ENCODE measurements around the gene KIF12. TPM values are rescaled to one million over a fixed set of nuclear protein-coding genes. Genes with fewer than 3 reads are reported as not detected.
"Not testable (repeated sequence)": the region's sequence is repeated elsewhere in the genome, so short reads cannot be mapped to it uniquely, and the experiment has no call there.

KIF12 gene
- total and polyA plus RNA-seq, 2 donors: 0.11 to 0.42 TPM

- no peaks in the 10 kb centered on the region for H3K36me3 ChIP-seq (ENCODE audit: insufficient read depth)
- no peak overlapping the region for H3K27ac ChIP-seq (ENCODE audit: low read depth)
- H3K4me1 ChIP-seq (ENCODE audit: insufficient read depth): no peaks in the 10 kb centered on the region
- WGBS: 95% methylated on average over 8 of the region's 8 CpGs
- DNase-seq (ENCODE audit: extremely low spot score): no peak
- H3K4me3 ChIP-seq (ENCODE audit: low read depth, low read length): no peak overlapping the region
These were observed 45.7 kb downstream of the KIF12 start for GRCh38 chr9:114053246-114054005.

DNA sequence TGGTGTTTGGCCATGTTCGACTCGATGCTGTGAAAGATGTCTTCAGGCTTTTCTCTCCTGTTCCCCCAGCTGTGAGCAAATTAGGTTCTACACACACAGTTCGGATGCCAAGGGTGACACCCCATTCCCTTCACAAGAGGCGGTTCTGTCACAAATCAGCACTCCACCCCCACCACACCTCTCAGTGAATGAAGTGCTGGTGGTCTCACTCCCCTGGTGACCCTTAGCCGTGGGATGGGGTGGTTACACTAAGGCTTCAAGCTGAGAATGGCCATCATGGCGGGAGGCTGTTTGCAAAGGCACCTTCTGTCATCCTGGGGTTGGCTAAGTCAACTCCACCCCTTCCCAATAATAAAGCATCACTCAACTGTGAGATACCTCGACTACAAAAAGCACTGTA lies 47.4 kb downstream of the KIF12 start:
- H3K27ac ChIP-seq (ENCODE audit: low read depth): no peak overlapping the region
- no peak for DNase-seq (ENCODE audit: extremely low spot score)
- no peaks in the 10 kb centered on the region for H3K36me3 ChIP-seq (ENCODE audit: insufficient read depth)
- H3K4me1 ChIP-seq (ENCODE audit: insufficient read depth): no peaks in the 10 kb centered on the region
- 90% methylated on average over 7 of the region's 7 CpGs for WGBS
- no peak overlapping the region for H3K4me3 ChIP-seq (ENCODE audit: low read depth, low read length)

DNA sequence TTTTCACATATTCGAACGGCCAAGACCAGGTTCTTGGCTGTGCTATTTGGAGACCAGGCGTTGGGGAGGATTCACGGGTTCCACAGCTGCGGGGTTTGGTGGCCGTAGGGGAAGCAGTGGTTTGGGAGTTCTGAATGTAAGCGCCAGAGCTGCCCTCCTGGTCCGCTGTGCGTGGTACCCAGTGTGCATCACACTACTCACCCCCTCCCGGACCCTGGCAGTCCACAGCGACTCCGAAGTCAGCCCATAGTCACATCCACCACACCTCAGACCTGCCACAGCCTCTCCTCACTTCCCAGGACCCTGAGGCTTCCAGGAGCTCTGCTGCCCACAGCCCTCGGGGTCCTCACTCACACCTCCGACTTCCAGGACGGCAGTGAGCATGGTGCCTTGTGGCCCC lies 47.8 kb downstream of the KIF12 start:
- no peak overlapping the region for H3K4me3 ChIP-seq (ENCODE audit: low read depth, low read length)
- H3K27ac ChIP-seq (ENCODE audit: low read depth): no peak overlapping the region
- no peaks in the 10 kb centered on the region for H3K36me3 ChIP-seq (ENCODE audit: insufficient read depth)
- DNase-seq (ENCODE audit: extremely low spot score): no peak
- WGBS: 95% methylated on average over 15 of the region's 15 CpGs
- no peaks in the 10 kb centered on the region for H3K4me1 ChIP-seq (ENCODE audit: insufficient read depth)

DNA sequence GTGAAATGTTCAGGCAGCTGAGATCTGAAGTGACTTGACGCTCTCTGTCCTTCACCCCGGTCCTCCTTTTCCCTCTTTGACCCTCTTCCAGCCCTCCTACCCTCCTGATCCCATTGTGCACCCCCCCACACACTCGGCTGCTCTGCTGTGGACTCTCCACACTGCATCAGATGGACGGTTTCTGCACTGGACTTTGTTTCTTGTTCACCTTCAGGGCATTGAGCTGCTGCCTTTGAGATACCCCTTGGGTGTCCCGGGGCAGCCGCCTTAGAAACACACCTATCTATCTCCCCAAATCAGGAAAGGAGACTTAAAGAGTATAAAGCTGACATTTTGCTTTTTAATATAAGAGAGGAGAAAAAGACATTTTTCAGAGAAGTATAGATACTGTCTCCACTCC lies 48.4 kb downstream of the KIF12 start:
- H3K36me3 ChIP-seq (ENCODE audit: insufficient read depth): no peaks in the 10 kb centered on the region
- H3K4me1 ChIP-seq (ENCODE audit: insufficient read depth): no peaks in the 10 kb centered on the region
- no peak overlapping the region for H3K4me3 ChIP-seq (ENCODE audit: low read depth, low read length)
- no peak for DNase-seq (ENCODE audit: extremely low spot score)
- H3K27ac ChIP-seq (ENCODE audit: low read depth): no peak overlapping the region
- 91% methylated on average over 6 of the region's 6 CpGs for WGBS

DNA sequence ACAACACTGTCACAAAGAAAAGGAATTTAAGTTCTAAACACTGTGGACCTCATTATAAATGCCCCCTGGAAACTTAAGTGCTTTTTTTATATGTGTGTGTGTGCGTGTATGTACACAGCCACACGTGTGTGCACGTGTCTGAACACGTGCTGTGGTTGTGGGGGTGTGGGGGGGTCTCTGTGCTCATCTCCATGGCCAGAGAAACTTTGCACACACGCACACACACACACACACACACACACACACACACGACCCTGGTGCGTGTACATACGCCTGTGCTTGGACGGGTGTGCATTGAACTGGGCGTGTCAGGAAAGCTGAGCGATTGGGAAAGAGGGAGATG lies 48.9 kb downstream of the KIF12 start:
- no peaks in the 10 kb centered on the region for H3K4me1 ChIP-seq (ENCODE audit: insufficient read depth)
- no peak overlapping the region for H3K4me3 ChIP-seq (ENCODE audit: low read depth, low read length)
- no peak overlapping the region for H3K27ac ChIP-seq (ENCODE audit: low read depth)
- H3K36me3 ChIP-seq (ENCODE audit: insufficient read depth): no peaks in the 10 kb centered on the region
- WGBS: 91% methylated on average over 11 of the region's 11 CpGs
- DNase-seq (ENCODE audit: extremely low spot score): no peak

DNA sequence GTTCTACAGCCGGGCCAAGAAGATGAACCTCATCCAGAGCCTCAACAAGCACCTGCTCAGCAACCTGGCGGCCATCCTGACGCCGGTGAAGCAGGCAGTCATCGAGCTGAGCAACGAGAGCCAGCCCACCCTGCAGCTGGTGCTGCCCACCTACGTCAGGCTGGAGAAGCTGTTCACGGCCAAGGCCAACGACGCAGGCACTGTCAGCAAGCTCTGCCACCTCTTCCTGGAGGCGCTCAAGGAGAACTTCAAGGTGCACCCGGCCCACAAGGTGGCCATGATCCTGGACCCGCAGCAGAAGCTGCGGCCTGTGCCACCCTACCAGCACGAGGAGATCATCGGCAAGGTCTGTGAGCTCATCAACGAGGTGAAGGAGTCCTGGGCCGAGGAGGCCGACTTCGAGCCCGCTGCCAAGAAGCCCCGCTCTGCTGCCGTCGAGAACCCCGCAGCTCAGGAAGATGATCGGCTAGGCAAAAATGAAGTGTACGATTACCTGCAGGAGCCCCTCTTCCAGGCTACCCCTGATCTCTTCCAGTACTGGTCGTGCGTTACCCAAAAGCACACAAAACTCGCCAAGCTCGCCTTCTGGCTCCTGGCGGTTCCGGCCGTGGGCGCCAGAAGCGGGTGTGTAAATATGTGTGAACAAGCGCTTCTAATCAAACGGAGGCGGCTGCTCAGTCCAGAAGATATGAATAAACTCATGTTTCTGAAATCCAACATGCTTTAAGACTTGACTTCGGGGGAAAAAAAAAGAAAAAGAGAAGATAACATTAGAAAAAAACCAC lies 49.5 kb downstream of the KIF12 start:
- H3K4me3 ChIP-seq (ENCODE audit: low read depth, low read length): no peak overlapping the region
- H3K4me1 ChIP-seq (ENCODE audit: insufficient read depth): no peaks in the 10 kb centered on the region
- no peak overlapping the region for H3K27ac ChIP-seq (ENCODE audit: low read depth)
- 96% methylated on average over 40 of the region's 40 CpGs for WGBS
- H3K36me3 ChIP-seq (ENCODE audit: insufficient read depth): no peaks in the 10 kb centered on the region
- DNase-seq (ENCODE audit: extremely low spot score): no peak

DNA sequence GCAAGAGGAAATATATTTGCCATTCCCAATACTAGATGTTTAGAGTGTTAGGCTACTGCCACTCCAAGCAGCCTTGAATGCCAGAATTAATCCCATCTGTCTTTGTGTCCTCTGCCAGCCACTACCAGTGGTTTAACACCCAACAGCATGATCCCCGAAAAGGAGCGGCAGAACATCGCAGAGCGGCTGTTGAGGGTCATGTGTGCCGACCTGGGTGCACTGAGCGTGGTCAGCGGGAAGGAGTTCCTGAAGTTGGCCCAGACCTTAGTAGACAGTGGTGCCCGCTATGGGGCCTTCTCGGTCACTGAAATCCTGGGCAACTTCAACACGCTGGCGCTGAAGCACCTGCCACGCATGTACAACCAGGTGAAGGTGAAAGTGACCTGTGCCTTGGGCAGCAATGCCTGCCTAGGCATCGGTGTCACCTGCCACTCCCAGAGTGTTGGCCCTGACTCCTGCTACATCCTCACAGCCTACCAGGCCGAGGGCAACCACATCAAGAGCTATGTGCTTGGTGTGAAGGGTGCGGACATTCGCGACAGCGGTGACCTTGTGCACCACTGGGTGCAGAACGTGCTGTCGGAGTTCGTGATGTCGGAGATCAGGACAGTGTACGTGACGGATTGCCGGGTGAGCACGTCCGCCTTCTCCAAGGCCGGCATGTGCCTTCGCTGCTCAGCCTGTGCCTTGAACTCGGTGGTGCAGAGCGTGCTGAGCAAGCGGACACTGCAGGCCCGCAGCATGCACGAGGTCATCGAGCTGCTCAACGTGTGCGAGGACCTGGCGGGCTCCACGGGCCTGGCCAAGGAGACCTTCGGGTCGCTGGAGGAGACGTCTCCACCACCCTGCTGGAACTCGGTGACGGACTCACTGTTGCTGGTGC lies 50.3 kb downstream of the KIF12 start:
- no peaks in the 10 kb centered on the region for H3K4me1 ChIP-seq (ENCODE audit: insufficient read depth)
- DNase-seq (ENCODE audit: extremely low spot score): no peak
- no peaks in the 10 kb centered on the region for H3K36me3 ChIP-seq (ENCODE audit: insufficient read depth)
- no peak overlapping the region for H3K27ac ChIP-seq (ENCODE audit: low read depth)
- no peak overlapping the region for H3K4me3 ChIP-seq (ENCODE audit: low read depth, low read length)
- WGBS: 97% methylated on average over 44 of the region's 44 CpGs

DNA sequence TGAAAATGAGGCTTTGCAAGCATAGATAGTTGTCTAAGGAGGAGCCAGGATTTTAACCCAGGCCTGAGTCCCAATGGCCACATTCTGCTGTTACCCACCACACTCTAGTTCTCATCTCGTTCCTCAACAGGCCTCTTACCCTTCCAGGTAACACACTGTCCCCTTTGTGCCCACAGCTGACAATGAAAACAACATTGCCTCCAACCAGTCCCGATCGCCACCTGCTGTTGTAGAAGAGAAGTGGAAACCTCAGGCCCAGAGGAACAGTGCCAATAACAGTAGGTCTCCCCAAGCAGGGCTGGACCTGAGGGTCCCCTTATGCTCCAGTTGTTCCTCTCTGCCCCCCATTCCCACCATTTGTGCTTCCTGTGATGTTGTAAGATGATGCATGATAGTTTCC lies 51.4 kb downstream of the KIF12 start:
- Histone ChIP-seq H3K4me3 (ENCODE audit: low read depth, low read length) (no peak overlapping the region), H3K27ac (ENCODE audit: low read depth) (no peak overlapping the region), H3K4me1 (ENCODE audit: insufficient read depth) (no peaks in the 10 kb centered on the region), H3K36me3 (ENCODE audit: insufficient read depth) (no peaks in the 10 kb centered on the region)
- no peak for DNase-seq (ENCODE audit: extremely low spot score)
- WGBS: 86% methylated on average over 3 of the region's 3 CpGs

DNA sequence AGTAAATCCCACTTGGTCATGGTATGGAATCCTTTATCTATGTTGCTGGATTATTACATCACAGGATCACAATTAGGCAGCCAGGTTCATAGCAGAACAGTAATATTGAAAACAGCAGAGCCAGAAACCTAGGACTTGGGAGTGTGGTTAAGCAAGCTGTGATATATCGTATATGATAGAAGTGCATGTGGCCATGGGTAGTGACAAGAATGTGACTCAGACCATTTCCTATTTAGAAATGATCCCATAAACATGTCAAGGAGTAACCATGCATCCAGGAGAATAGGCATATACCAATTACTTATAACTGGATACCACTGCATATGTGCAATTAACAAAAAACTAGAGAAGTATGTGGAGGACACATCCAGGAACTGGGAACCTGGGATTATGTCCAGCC lies 52.2 kb downstream of the KIF12 start:
- H3K36me3 ChIP-seq (ENCODE audit: insufficient read depth): no peaks in the 10 kb centered on the region
- WGBS: 87% methylated on average over 1 of the region's 1 CpG
- H3K27ac ChIP-seq (ENCODE audit: low read depth): no peak overlapping the region
- H3K4me3 ChIP-seq (ENCODE audit: low read depth, low read length): no peak overlapping the region
- DNase-seq (ENCODE audit: extremely low spot score): no peak
- H3K4me1 ChIP-seq (ENCODE audit: insufficient read depth): no peaks in the 10 kb centered on the region

GRCh38 chr9:114046237-114046755 lies 52.8 kb downstream of the KIF12 start:
- H3K4me3 ChIP-seq (ENCODE audit: low read depth, low read length): no peak overlapping the region
- no peak for DNase-seq (ENCODE audit: extremely low spot score)
- WGBS: 94% methylated on average over 4 of the region's 4 CpGs
- no peaks in the 10 kb centered on the region for H3K4me1 ChIP-seq (ENCODE audit: insufficient read depth)
- no peak overlapping the region for H3K27ac ChIP-seq (ENCODE audit: low read depth)
- no peaks in the 10 kb centered on the region for H3K36me3 ChIP-seq (ENCODE audit: insufficient read depth)

- H3K4me1 ChIP-seq (ENCODE audit: insufficient read depth); H3K36me3 ChIP-seq (ENCODE audit: insufficient read depth); DNase-seq (ENCODE audit: extremely low spot score); H3K27ac ChIP-seq (ENCODE audit: low read depth); H3K4me3 ChIP-seq (ENCODE audit: low read depth, low read length): not testable (repeated sequence)
These were observed 55.4 kb downstream of the KIF12 start for GRCh38 chr9:114043660-114044059.

All from urinary bladder (tissue), 4 donors.